ENCODE measurements around the gene MSH5.

DNA sequence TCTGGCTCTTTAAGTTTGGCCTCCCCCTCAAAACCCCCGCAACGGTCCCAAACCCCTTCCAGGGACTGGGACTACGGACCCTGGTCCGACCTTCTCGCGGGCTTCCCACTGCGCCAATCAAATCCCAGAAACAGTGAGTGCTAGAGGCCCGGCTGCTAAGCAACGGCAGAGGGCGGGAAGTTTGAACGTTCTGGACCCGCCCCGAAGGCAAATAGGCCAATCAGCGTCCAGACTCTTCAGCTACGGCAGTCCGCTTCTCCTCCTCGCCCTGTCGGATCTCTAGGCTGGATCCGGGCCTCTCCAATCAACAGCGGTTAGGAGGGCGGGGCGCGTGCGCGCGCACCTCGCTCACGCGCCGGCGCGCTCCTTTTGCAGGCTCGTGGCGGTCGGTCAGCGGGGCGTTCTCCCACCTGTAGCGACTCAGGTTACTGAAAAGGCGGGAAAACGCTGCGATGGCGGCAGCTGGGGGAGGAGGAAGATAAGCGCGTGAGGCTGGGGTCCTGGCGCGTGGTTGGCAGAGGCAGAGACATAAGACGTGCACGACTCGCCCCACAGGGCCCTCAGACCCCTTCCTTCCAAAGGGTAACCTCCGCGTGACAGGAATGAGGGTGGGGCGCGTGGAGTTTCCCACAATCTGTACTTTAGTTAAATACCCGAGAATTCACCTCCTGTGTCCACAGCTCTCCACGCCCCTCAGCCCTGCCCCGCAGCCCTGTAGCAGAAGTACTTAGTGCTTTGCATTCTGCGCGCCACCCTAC is at the start of gene MSH5:
- TF ChIP-seq CTCF (IDR thresholded peaks at IDR 0.05; ENCODE audit: low read depth, low read length) (no peak), EZH2phosphoT487 (IDR thresholded peaks at IDR 0.05; ENCODE audit: low read depth) (no peak)

Data from OCI-LY3 (cell line).